COLO668 (cell line): ENCODE results near the gene OCIAD2.
"Not testable (repeated sequence)": the region's sequence is repeated elsewhere in the genome, so short reads cannot be mapped to it uniquely, and the experiment has no call there.

Experiments used
- DNase-seq: peaks from one replicate; lab custom pipeline; 2025; ENCODE audit not compliant: unreplicated experiment; lab: John Stamatoyannopoulos, UW

The OCIAD2 gene

GRCh38 chr4:48907706-48908477, 1.3 kb upstream of the OCIAD2 start:
- DNase-seq = no peak

GRCh38 chr4:48905363-48906015, 1.1 kb downstream of the OCIAD2 start:
- DNase-seq = peak; percentile 23

GRCh38 chr4:48904541-48905142, 1.9 kb downstream of the OCIAD2 start:
- no peak for DNase-seq

GRCh38 chr4:48904101-48904500, 2.5 kb downstream of the OCIAD2 start:
- DNase-seq = peak; percentile 30

GRCh38 chr4:48902266-48902665, 4.3 kb downstream of the OCIAD2 start:
- DNase-seq = no peak

GRCh38 chr4:48901196-48901595, 5.4 kb downstream of the OCIAD2 start:
- DNase-seq = no peak

GRCh38 chr4:48899950-48900349, 6.6 kb downstream of the OCIAD2 start:
- DNase-seq = no peak

- no peak for DNase-seq
Measured at GRCh38 chr4:48899432-48899749, 7.2 kb downstream of the OCIAD2 start.

- no peak for DNase-seq
Measured at GRCh38 chr4:48898733-48899431, 7.7 kb downstream of the OCIAD2 start.

- no peak for DNase-seq
Measured at GRCh38 chr4:48896845-48897244, 9.7 kb downstream of the OCIAD2 start.

- no peak for DNase-seq
Measured at GRCh38 chr4:48891028-48891619, 15.4 kb downstream of the OCIAD2 start.

GRCh38 chr4:48889750-48890149, 16.8 kb downstream of the OCIAD2 start:
- not testable (repeated sequence) for DNase-seq

GRCh38 chr4:48881646-48882045, 24.9 kb downstream of the OCIAD2 start:
- not testable (repeated sequence) for DNase-seq

- DNase-seq = no peak
Measured at GRCh38 chr4:48879561-48880442, 26.8 kb downstream of the OCIAD2 start.

- DNase-seq = no peak
Measured at GRCh38 chr4:48877827-48878535, 28.6 kb downstream of the OCIAD2 start.

GRCh38 chr4:48864696-48865095, 41.9 kb downstream of the OCIAD2 start:
- not testable (repeated sequence) for DNase-seq

- no peak for DNase-seq
Measured at GRCh38 chr4:48863728-48864127, 42.8 kb downstream of the OCIAD2 start.

- peak; percentile 2 for DNase-seq
Measured at GRCh38 chr4:48862661-48863060, 43.9 kb downstream of the OCIAD2 start.

GRCh38 chr4:48862038-48862437, 44.5 kb downstream of the OCIAD2 start:
- DNase-seq = no peak

- DNase-seq = no peak
Measured at GRCh38 chr4:48858130-48858529, 48.4 kb downstream of the OCIAD2 start.
